Esophagus squamous epithelium (tissue), 4 donors: ENCODE results near the gene GMFB.

Source experiments
- POLR2A ChIP-seq, 4 donors: fragments of 450-650 bp; IDR thresholded peaks; one replicate each; pipeline ENCODE4 v1.6.1; 2017; ENCODE audit warnings: antibody characterized with exemption in 4 of 4, mild to moderate bottlenecking in 4 of 4, moderate library complexity in 3 of 4
- TF ChIP-seq, protein P1 (sequence below), 6 experiments: fragments of 450-650 bp in 4 of 6; fragments of 200-600 bp in 2 of 6; sonication (generic) in 2 of 6; IDR thresholded peaks; one replicate each; pipeline ENCODE4 v1.5.1; 2016 to 2019; ENCODE audit warnings: antibody characterized with exemption in 6 of 6, mild to moderate bottlenecking in 4 of 6, moderate library complexity in 4 of 6

DNA sequence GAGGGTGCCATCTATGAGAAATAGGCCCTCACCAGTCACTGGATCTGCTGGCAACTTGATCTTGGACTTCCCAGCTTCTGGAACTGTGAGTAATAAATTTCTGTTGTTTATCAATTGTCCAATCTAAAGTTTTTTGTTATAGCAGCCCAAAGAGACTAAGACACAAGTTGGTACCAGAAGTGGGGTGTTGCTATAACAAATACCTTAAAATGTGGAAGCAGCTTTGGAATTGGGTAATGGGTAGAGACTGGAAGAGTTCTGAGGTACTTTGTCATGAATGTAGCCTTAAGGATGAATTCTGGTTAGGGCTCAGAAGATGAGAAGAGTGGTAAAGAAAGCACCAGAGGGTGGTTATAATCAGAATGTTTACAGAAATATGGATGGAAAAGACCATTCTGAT lies 21.5 kb downstream of the GMFB start:
- no peak for TF ChIP-seq POLR2A (IDR thresholded peaks at IDR 0.05)
- TF ChIP-seq, protein P1, sequence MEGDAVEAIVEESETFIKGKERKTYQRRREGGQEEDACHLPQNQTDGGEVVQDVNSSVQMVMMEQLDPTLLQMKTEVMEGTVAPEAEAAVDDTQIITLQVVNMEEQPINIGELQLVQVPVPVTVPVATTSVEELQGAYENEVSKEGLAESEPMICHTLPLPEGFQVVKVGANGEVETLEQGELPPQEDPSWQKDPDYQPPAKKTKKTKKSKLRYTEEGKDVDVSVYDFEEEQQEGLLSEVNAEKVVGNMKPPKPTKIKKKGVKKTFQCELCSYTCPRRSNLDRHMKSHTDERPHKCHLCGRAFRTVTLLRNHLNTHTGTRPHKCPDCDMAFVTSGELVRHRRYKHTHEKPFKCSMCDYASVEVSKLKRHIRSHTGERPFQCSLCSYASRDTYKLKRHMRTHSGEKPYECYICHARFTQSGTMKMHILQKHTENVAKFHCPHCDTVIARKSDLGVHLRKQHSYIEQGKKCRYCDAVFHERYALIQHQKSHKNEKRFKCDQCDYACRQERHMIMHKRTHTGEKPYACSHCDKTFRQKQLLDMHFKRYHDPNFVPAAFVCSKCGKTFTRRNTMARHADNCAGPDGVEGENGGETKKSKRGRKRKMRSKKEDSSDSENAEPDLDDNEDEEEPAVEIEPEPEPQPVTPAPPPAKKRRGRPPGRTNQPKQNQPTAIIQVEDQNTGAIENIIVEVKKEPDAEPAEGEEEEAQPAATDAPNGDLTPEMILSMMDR (IDR thresholded peaks at IDR 0.05), result no peak
